Measurements from ENCODE around the gene C10orf53. TPM values are rescaled to one million over a fixed set of nuclear protein-coding genes. Genes with fewer than 3 reads are reported as not detected.

C10orf53 gene
- total RNA-seq, 1 experiment from 2014 or later = not detected

GRCh38 chr10:49662169-49662830 lies 17.2 kb upstream of the C10orf53 start:
- Mint-ChIP-seq H3K4me1 (peaks cover 12 to 13% of the 10 kb centered on the region in 2 experiments), H3K4me3 (no peak overlapping the region), H3K27me3 (ENCODE audit: low read depth) (peaks cover 89% of the 10 kb centered on the region), H3K36me3 (ENCODE audit: insufficient read depth in 1 of 3, low read depth in 3 of 3) (peaks cover 0 to 10% (median 8%) of the 10 kb centered on the region in 3 experiments; a peak in 4 of 7 replicates), H3K9me3 (peaks cover 13 to 19% of the 10 kb centered on the region in 2 experiments), H3K27ac (no peak overlapping the region)
- TF ChIP-seq, protein P1, sequence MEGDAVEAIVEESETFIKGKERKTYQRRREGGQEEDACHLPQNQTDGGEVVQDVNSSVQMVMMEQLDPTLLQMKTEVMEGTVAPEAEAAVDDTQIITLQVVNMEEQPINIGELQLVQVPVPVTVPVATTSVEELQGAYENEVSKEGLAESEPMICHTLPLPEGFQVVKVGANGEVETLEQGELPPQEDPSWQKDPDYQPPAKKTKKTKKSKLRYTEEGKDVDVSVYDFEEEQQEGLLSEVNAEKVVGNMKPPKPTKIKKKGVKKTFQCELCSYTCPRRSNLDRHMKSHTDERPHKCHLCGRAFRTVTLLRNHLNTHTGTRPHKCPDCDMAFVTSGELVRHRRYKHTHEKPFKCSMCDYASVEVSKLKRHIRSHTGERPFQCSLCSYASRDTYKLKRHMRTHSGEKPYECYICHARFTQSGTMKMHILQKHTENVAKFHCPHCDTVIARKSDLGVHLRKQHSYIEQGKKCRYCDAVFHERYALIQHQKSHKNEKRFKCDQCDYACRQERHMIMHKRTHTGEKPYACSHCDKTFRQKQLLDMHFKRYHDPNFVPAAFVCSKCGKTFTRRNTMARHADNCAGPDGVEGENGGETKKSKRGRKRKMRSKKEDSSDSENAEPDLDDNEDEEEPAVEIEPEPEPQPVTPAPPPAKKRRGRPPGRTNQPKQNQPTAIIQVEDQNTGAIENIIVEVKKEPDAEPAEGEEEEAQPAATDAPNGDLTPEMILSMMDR (conservative IDR thresholded peaks at IDR 0.05) = no peak
- Histone ChIP-seq H4K8ac (replicated peaks; ENCODE audit: insufficient read length, low read depth, low read length) (no peak overlapping the region), H3K4ac (ENCODE audit: low read depth, low read length) (no peak overlapping the region), H2BK20ac (ENCODE audit: low read depth, low read length, poor library complexity, severe bottlenecking) (no peak overlapping the region), H2BK120ac (ENCODE audit: low read depth, low read length, poor library complexity, severe bottlenecking) (no peak overlapping the region), H3K27me3 (ENCODE audit: insufficient read depth, low read length) (peaks cover 3% of the 10 kb centered on the region; the same call in 1 of the 2 replicates), H3K18ac (ENCODE audit: insufficient read length, low read depth, low read length) (no peak overlapping the region), H3T11ph (ENCODE audit: low read length) (no peak overlapping the region), H3K9me3 (ENCODE audit: control insufficient read depth, low read depth, low read length) (no peaks in the 10 kb centered on the region), H3K79me2 (ENCODE audit: insufficient read depth, low read length) (no peaks in the 10 kb centered on the region), H3K4me1 (ENCODE audit: insufficient read depth, low read length) (no peaks in the 10 kb centered on the region), H3K23me2 (ENCODE audit: insufficient read length, low read depth, low read length, poor library complexity, severe bottlenecking) (no peaks in the 10 kb centered on the region), H4K5ac (ENCODE audit: insufficient read length, low read depth, low read length) (no peak overlapping the region), H4K20me1 (ENCODE audit: control insufficient read depth, insufficient read depth, insufficient read length) (no peaks in the 10 kb centered on the region), H3K14ac (ENCODE audit: insufficient read depth, low read length) (no peak overlapping the region), H3K56ac (ENCODE audit: insufficient read length, low read depth, low read length) (no peak overlapping the region), H2BK12ac (ENCODE audit: insufficient read length, low read depth, low read length) (no peak overlapping the region), H3K27ac (ENCODE audit: insufficient read length, low read depth, low read length) (no peak overlapping the region), H4K91ac (ENCODE audit: insufficient read length, low read depth, low read length) (no peak overlapping the region), H2AK5ac (ENCODE audit: insufficient read length, low read length) (no peak overlapping the region), H3K23ac (ENCODE audit: insufficient read length, low read depth, low read length) (no peak overlapping the region), H3K4me2 (ENCODE audit: insufficient read depth, insufficient read length, low read length) (no peak overlapping the region), H3K9ac (ENCODE audit: extremely low read depth, insufficient read length, low read length) (no peak overlapping the region), H2BK5ac (ENCODE audit: insufficient read length, low read length) (no peak overlapping the region), H2BK15ac (ENCODE audit: low read depth, low read length) (no peak overlapping the region), H2AFZ (ENCODE audit: low read length) (no peak overlapping the region), H3K79me1 (ENCODE audit: insufficient read depth, low read depth, low read length, poor library complexity, severe bottlenecking) (no peaks in the 10 kb centered on the region)
- DNase-seq = no peak
- no CpG with 5 or more reads among the region's 15 CpGs for WGBS (ENCODE audit: extremely low coverage, insufficient read length, low lambda C conversion rate)
